CD1c-positive myeloid dendritic cell (primary cell): ENCODE data around the gene CADM1.
"Not testable (repeated sequence)": the region's sequence is repeated elsewhere in the genome, so short reads cannot be mapped to it uniquely, and the experiment has no call there.

Experiments
- DNase-seq: peaks from one replicate; pipeline ENCODE4 v3.0.0-alpha.2; 2016; ENCODE audit errors: extremely low spot score

Gene CADM1

DNA sequence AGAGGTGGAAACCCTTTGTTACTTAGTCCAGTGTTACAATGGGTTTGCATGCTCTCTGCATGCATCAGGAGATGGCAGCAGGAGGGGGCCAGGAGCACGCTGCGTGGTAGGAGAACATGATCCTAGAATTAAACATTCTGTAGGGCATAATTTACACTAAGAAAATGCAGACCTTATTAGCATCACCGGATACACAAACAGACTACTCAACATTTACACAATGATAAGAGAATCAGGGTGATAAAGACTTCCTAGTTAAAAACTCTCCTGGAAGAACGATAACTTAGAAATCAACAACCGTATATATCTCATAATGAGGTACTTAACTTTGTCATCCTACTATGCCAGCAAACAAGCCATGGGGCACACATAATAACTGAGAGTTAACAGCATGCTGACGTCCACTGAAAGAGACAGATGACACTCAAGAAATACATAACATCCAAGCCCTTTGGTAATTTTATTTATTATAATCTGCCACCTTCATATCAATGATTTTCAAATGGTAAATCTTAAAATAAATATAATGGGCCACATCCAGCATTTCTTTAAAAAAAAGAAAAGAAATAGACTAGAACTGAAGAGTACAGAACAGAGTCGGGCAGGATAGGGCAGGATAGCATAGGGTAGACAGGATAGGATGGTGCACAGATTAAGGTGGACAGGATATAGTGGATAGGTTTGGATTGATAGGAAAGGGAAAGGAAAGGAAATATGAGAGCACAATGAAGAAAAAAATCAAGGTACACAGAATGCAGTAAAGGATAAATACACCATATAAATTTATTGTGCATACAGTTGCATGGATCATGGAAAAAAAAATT is 27.5 kb downstream of the CADM1 start:
- no peak for DNase-seq

DNA sequence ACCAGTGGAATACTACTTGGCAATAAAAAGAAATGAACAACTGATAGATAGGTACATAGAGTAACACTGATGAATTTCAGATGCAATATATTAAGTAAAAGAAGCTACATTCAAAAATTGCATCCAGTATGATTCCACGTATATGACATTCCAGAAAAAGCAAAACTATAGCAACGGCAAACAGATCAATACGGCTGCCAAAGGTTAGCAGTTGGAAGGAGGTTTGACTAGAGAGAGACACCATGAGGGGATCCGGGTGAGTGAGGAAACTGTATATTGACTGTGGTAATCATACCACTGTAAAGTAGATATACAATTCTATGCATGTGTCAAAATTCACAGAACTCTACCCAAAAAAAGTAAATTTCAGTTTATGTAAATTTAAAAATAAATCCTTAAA is 28.7 kb downstream of the CADM1 start:
- no peak for DNase-seq

DNA sequence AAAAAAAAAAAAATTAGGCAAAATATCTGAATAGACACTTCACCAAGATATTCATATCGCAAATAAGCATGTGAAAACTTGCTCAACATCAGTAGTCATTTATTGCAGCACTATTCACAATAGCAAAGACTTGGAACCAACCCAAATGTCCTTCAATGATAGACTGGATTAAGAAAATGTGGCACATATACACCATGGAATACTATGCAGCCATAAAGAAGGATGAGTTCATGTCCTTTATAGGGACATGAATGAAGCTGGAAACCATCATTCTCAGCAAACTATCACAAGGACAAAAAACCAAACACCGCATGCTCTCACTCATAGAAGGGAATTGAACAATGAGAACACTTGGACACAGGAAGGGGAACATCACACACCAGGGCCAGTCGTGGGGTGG is 29.9 kb downstream of the CADM1 start:
- DNase-seq, result not testable (repeated sequence)

DNA sequence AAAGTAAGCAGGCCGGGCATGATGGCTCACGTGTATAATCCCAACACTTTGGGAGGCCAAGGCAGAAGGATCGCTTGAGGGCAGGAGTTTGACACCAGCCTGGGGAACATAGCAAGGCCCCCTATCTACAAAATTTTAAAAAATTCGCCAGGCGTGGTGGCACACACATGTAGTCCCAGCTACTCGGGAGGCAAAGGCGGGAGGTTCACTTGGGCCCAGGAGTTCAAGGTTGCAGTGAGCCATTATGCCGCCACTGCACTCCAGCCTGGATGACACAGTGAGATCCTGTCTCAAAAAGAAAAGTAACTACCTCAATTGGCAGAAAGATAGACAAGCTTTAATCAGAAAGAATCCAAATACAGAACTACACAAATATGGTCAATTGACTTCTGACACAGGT is 31.0 kb downstream of the CADM1 start:
- no peak for DNase-seq

DNA sequence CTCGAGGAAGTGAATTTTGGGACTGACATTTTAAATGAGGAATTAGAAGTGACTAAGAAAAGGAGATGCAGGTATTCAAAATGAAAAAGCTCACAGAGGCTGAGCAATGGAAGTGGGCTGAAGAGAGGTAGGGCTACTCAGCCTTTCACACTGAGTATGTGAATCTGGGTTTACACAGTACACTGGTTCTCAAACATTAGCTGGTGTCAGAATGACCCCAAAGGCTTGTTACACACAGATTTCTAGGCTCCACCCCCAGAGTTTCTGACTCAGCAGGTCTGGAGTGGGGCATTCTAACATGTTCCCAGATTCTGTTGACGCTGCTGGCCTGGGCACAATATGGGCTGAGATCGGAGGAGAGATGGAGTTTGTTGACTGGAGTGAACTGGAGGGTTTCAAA is 32.8 kb downstream of the CADM1 start:
- peak; percentile 17 for DNase-seq

DNA sequence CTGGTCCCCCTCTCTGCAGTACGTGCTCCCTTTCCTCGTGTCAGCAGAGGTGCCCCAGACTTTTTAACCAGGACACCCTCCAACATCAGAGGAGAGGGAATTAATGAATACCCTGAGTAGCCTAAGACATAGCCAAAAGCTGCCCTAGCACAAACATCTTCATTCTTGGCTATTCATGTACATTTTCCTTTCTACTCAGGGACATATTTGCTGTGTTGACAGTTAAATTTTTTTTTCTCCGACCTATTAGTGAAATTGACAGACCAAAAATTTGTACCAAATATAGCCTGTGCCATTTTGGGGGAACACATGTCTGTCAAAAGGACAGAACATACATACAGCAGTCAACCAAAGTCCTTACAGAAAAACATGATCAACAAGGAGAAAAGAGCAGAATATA is 33.3 kb downstream of the CADM1 start:
- no peak for DNase-seq

DNA sequence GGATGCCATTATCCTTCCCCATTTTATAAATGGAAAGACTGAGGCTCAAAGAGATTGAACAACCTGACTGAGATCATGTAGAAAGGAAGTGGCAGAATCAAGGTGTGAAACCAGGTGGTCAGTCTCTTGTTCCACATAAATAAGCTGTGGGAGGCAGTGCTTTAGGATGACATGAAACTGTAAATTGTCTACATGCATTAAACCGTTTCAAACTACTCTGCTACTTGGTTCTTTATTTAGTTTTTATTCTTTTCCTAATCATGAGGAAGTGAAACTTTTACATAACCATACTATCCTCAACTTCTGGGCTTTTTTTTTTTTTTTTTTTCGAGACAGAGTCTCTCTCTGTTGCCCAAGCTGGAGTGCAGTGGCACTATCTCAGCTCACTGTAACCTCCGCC is 34.9 kb downstream of the CADM1 start:
- DNase-seq, result peak; percentile 22

DNA sequence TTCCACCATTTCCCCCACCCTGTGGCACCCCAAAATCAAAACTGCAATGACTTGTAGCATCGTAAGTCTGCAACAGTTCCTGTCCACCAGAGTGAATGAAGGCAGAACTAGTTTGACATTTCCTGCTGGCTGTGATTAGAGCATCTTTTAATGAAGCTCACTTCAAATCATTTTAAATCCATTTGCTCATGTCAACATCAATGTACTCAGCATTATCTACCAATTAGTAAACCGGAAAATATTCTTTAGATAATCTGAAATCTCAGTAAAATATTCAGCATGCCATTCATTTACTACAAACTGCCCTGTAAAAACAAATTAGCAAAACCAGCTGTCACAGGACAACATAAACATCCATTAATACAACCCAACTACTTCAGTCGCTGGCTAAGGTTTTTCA is 38.1 kb downstream of the CADM1 start:
- no peak for DNase-seq

DNA sequence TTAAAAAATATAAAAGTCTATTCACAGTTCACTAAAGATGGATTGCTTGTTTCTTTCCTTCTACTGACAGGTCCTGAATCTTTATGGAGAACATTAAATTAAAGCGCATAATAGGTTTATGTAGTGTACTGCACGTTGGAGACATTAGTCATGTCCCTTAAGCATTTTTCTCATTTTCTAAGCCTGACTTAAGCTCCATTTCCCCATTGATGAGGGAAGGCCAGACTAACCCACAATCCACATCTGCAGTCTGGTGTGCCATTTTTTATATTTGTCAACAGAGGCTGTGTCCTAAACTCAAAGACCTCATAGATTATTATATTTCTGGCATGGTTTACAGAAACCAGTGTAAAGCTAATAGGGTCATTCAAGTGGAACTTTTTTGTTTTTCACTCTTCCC is 39.9 kb downstream of the CADM1 start:
- DNase-seq, result no peak

DNA sequence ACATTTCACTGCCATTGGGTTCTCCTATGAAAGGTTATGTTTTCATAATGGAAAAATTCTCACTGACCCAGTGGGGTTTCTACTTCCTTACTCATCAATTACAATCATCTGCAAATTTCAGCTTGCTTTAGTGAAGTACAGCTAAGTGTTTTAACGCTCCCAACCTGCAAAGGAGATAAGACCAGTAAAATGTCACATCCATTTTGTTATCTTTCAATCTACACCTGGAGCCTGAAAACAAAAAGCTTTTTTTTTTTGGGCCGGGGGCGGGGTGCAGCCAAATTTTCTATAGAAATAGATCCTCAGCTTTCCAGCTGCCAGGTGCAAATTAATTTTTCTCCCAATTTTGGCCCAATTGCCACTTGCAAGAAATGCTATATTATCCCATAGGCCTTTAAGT is 40.6 kb downstream of the CADM1 start:
- no peak for DNase-seq

DNA sequence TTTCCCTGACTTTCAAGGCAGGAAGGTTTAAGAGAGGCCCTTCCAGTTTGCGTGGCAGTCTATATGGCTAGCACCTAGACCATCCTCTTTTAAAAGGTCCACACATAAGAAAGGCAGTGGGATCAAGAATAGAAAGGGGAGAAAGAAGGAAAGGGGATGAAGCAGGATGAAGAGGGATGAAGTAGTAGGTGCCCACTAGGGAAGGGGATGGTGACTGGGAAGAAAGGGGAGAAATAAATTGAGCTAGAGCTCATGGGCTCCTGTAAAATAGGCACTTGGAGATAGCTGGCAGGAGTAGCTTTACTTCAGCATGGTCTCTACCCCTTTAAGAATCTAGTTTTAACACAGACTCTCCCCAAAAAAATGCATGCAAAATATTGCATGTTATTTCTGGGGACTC is 41.5 kb downstream of the CADM1 start:
- no peak for DNase-seq

DNA sequence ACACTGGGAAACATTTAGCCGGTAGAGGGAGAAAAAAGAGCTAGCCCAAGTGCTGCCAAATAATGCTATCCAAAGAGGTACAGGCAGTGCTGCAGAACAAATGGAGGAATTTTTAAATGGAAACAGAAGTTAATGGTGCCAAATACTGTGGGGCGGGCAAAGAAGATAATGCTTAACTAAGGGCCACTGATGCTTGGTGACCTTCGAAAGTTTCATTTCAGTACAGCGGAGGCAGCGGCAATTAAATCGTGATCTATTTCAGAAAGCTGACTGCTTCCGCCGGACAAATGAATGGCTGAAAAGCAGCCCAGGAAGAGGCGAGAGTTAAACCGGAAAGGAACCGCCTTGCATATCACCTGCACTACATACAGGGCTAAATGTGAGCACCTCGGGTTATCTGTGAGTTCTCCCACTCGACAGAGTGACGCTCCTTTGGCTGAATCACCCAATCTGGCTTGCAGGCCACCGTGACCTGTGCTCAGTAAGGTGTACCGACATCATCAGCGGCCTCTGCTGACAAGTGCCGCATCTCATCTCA is 42.1 kb downstream of the CADM1 start:
- DNase-seq, result no peak

DNA sequence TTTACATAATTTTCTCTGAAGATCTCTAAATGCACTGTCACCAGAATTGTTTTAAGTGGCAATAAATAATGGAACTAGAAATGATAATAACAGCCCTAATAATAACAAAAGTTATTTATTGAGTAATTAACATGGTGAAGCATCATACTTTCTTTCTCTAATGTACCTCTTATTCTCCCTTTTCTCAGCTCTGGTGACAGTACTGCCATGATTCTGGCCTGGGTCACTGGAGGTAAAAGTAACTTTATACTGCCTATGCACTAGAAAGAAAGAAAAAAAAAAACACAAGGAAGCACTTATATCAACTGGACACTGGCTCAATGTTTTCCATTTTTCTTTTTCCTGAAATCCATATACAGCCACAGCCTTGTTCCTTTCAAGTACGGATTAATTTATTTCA is 43.7 kb downstream of the CADM1 start:
- no peak for DNase-seq

DNA sequence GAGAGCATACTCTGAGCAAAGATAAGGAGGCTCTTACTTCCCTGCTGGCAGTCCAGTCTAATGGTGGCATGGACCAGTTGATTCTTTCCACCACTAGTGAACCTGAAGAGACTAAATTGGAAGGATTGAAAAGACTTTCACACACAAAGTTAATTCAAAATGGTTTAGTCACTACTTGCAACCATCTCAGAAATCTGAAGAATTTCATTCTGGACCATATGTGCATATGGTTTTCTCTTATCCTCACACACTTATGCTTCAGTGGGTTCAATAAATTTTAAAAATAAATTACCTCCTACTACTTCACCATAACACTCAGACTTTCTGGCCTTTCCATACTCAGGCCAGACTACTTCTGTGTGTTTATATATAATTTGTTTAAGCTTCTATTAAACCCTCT is 44.7 kb downstream of the CADM1 start:
- no peak for DNase-seq

DNA sequence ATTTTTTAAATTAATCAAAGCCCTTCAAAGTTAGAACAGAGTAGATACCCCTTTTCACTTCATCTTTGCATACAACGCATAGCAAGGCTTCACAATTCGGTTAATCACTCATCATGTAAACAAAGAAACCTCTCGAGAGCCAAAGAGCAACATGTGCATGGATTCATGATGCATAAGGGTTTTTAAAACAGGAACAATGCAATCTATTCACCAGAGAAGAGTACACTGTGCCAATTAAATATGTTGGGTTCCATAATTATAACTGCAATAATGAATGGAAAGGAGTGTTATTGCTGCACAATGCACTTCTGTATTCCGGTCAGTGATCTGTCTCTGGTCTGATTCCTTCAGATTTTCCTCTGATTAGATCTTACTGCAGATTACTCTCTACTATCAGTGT is 45.3 kb downstream of the CADM1 start:
- DNase-seq, result no peak

DNA sequence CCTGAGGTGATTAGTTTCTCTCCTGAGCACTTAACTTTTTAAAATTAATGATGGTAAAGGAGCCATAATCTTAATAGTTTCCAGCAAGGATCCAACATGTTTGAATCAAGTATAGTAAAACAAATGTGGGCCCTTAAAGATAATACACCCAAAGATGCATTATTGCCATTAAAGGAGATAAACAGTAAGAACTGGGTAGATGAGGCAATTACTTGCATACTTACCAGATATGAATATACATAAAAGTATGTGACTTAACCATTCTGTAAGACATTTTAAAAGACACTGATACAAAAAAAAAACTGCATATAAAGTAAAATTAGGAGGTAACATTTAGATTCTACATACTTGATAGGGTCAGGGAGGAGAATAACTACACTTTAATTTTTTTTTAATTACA is 48.2 kb downstream of the CADM1 start:
- no peak for DNase-seq

DNA sequence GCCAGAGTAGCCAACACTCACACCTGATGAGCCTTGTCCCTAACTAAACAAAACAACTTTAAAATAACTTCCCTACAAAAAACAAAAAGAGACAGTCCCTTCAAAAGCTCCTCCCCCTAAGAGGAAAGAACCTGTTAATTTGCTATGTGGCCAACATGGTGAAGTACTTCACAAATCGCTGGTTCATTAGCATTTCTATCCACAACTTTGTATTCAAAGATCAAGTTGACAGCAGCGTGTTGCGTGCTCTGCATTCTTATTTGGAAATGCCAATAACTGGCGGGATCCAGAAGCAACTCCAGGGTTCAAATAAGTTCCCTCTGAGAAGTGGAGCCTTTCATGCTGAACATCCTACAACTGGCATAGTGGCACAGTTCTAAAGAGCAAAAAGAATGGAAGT is 48.6 kb downstream of the CADM1 start:
- DNase-seq, result no peak

DNA sequence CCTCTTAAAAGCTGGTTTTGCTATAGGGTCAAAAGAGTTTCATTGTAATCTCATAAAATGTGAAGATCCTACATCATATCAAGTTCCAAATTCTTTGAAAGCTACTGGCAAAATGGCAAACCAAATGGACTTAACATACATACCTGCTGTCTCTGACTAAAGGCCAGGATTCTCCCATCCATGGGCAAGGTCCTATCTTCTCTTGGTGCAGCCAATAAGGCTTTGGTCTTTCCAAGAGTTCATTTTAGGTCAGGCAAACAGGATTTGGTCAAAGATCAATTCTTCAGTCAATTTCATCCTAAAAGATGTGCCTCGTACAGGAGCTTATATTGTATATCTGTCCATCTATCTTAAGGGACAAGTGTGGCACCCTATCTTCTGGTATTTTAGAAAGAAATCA is 49.7 kb downstream of the CADM1 start:
- no peak for DNase-seq

DNA sequence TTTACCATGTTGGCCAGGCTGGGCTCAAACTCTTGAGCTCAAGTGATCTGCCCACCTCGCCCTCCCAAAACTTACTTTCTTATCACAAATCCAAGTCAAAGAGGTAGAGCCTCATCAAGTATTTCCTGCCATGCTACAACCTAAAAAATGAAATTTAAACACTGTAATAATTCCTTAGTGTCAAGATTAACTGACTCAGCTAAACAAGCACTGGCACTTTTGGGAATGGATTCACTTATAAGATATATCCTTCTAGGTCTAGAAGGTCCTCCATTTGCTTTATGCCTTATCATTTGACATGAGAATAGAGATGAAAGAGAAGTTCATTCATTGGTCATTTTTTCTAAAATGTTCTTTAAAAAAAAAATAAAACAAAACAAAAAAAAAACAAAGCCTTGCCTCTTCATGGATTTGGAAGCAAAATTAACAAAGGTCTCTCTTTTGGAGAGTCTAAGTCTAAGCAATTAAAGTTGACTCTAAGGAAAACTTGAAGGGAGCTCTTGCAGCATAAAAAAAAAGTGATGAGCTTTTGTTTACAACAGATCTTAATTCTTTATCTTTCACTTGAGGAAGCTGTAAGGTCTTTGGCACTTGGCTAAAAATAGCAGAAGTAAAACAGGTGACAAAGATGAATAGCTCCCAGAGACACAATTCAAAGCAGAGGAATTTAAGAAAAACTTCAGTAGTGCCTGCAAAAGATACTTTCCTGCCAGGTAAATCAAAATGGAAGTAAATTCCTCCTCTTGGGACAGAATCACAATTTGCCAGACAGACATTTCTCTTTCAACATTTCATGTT is 50.3 kb downstream of the CADM1 start:
- no peak for DNase-seq

DNA sequence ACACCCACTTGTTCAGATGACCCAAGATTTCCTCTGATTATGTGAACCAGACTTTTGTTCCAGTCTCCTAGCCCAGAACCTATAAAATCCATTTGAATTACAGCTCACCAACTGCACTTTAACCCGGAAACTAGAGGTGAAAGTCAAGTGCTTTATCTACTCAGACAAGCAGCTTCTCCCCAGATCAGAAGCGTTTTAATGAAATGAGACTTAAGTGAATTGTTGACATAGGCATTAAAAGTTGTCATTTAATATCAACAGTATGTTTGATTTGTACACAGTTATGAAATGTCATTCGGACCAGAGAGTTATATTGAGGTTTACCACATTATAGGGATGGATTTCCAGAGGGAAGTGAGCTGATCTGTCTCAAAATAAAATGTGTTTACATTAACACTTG is 52.0 kb downstream of the CADM1 start:
- DNase-seq, result no peak

DNA sequence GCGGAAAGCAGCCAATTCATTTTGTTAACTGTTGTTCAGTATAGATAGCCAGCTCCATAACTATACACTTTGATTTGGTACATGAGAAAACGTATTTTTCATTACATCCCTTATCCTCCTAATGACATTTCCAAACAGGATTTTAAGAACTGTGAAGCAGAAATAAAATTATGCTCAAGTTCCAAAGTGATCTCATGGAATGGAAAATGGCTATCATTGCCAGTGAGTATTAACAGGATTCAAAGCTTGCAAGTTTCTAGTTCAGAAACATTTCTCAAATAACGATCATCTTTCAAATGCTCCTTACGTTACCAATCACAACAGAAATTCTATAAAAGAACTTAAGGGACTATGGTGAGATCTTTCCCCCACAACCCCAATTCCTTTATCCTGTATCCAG is 53.7 kb downstream of the CADM1 start:
- no peak for DNase-seq

DNA sequence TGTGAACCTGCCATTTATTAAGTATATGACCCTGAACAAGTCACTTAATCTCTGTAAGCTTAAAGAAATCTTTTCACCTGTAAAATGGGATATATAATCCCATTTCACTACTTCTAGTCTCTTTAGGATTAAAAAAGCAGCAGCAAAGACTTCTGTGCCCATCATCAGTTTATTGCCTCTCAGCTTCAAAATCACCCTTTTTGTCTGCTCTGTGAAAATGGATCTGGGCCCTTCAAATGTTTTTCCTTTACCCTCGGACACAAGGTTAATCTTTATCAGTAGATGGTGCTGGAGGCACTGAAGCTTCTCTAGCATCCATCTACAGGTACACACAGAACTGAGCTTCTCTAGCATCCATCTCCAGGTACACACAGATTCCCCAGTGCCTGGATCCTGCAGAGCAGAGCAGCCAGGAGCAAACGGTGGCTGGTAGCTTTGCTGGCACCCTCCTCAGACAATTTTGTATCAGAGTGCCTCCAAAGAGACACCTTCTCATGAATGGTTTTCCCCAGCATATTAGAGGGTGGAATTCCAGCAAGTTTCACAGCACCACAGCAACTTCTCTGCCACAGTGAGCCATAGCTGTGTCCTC is 56.8 kb downstream of the CADM1 start:
- no peak for DNase-seq

DNA sequence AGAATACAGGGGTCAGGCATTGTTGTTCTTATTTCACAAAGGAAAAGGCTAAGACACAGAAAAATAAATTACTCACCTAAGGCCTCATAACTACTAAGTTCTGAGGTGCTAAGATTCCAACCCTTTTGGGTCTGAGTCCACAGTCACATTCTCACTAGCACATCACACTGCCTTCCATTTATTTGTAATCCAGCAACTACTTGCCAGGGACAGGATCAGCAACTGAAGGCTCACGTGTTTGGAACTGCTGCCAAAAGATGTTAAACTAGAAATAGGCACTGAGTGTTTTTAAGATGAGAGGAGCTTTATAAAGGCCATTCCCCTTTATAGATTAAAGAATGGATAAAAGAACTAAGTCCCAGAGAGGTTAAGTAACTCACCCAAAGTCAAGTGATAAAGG is 58.0 kb downstream of the CADM1 start:
- DNase-seq, result no peak
